Loucy (cell line): ENCODE measurements around the gene KIF4A.

ENCODE experiments used
- H2AFZ ChIP-seq: fragments of 200-600 bp; sonication (generic); 2 replicates; pipeline ENCODE4 v1.6.0; 2016; ENCODE audit warnings: antibody characterized with exemption, mild to moderate bottlenecking, low read length, moderate library complexity
- H3F3A ChIP-seq: fragments of 200-600 bp; 2 replicates; pipeline ENCODE4 v1.6.0; 2016; ENCODE audit warnings: antibody characterized with exemption, low read depth, mild to moderate bottlenecking
- H3K27me3 ChIP-seq: fragments of 200-600 bp; sonication (generic); 2 replicates; pipeline ENCODE4 v1.6.1; 2014; ENCODE audit warnings: low read length, mild to moderate bottlenecking; ENCODE audit not compliant: insufficient read depth, poor library complexity, severe bottlenecking
- H3K36me3 ChIP-seq: fragments of 200-600 bp; sonication (generic); 2 replicates; pipeline ENCODE4 v1.6.1; 2016; ENCODE audit warnings: low read length; ENCODE audit not compliant: insufficient read depth
- H3K4me1 ChIP-seq: fragments of 200-600 bp; sonication (generic); 2 replicates; pipeline ENCODE4 v1.5.1; 2014; ENCODE audit warnings: low read length, mild to moderate bottlenecking; ENCODE audit not compliant: insufficient read depth, poor library complexity, severe bottlenecking
- H3K4me2 ChIP-seq: fragments of 200-600 bp; sonication (generic); 2 replicates; pipeline ENCODE4 v1.6.0; 2014; ENCODE audit warnings: antibody characterized with exemption, low read length, low read depth, mild to moderate bottlenecking; ENCODE audit not compliant: poor library complexity, severe bottlenecking
- H3K4me3 ChIP-seq: fragments of 200-600 bp; sonication (generic); 2 replicates; pipeline ENCODE4 v1.5.1; 2014; ENCODE audit warnings: low read length, mild to moderate bottlenecking, mixed read lengths; ENCODE audit not compliant: poor library complexity, severe bottlenecking
- H3K79me2 ChIP-seq: fragments of 200-600 bp; sonication (generic); 2 replicates; pipeline ENCODE4 v1.6.1; 2014; ENCODE audit warnings: low read length; ENCODE audit not compliant: insufficient read depth
- H3K9ac ChIP-seq: fragments of 200-600 bp; sonication (generic); 2 replicates; pipeline ENCODE4 v1.6.0; 2014; ENCODE audit warnings: mild to moderate bottlenecking, low read depth, low read length, moderate library complexity; ENCODE audit not compliant: poor library complexity, severe bottlenecking
- H3K9me2 ChIP-seq: fragments of 200-600 bp; sonication (generic); replicated peaks from 2 replicates; pipeline ENCODE4 v1.6.1; 2016; ENCODE audit warnings: low read depth, low read length, mixed read lengths
- H3K9me3 ChIP-seq: fragments of 200-600 bp; sonication (generic); 2 replicates; pipeline ENCODE4 v1.6.1; 2014; ENCODE audit warnings: mild to moderate bottlenecking, antibody characterized with exemption, low read length, low read depth; ENCODE audit not compliant: insufficient read depth
- H4K20me1 ChIP-seq: fragments of 200-600 bp; sonication (generic); 2 replicates; pipeline ENCODE4 v1.6.0; 2014; ENCODE audit warnings: antibody characterized with exemption, low read length, mild to moderate bottlenecking; ENCODE audit not compliant: insufficient read depth, poor library complexity, severe bottlenecking
- CTCF ChIP-seq: fragments of 200-600 bp; sonication (generic); conservative IDR thresholded peaks from 2 replicates; pipeline ENCODE4 v1.5.1; 2014; ENCODE audit warnings: mild to moderate bottlenecking, antibody characterized with exemption, low read length
- EZH2phosphoT487 ChIP-seq: fragments of 200-600 bp; IDR thresholded peaks from 2 replicates; pipeline ENCODE4 v1.6.1; 2018; ENCODE audit warnings: antibody characterized with exemption, mild to moderate bottlenecking, moderate library complexity, borderline replicate concordance

KIF4A gene

GRCh38 chrX:70244881-70245280 lies 45.0 kb upstream of the KIF4A start:
- no peak overlapping the region for H3K4me3 ChIP-seq
- H3K9me2 ChIP-seq = no peaks in the 10 kb centered on the region
- H4K20me1 ChIP-seq = no peaks in the 10 kb centered on the region
- no peaks in the 10 kb centered on the region for H3K36me3 ChIP-seq
- H3K79me2 ChIP-seq = no peaks in the 10 kb centered on the region
- no peaks in the 10 kb centered on the region for H3F3A ChIP-seq
- TF ChIP-seq EZH2phosphoT487 = no peak
- no peak for TF ChIP-seq CTCF
- no peaks in the 10 kb centered on the region for H3K4me1 ChIP-seq
- H3K9ac ChIP-seq = no peak overlapping the region
- no peaks in the 10 kb centered on the region for H3K27me3 ChIP-seq
- no peak overlapping the region for H3K4me2 ChIP-seq
- H2AFZ ChIP-seq = no peak overlapping the region
- H3K9me3 ChIP-seq = no peaks in the 10 kb centered on the region

GRCh38 chrX:70247252-70247651 lies 42.7 kb upstream of the KIF4A start:
- Histone ChIP-seq H3K79me2 (no peaks in the 10 kb centered on the region), H3F3A (no peaks in the 10 kb centered on the region), H3K9ac (no peak overlapping the region), H4K20me1 (no peaks in the 10 kb centered on the region), H3K4me1 (no peaks in the 10 kb centered on the region), H3K9me2 (no peaks in the 10 kb centered on the region), H3K9me3 (no peaks in the 10 kb centered on the region), H3K4me3 (no peak overlapping the region), H3K27me3 (no peaks in the 10 kb centered on the region), H3K4me2 (no peak overlapping the region), H3K36me3 (no peaks in the 10 kb centered on the region), H2AFZ (no peak overlapping the region)
- TF ChIP-seq CTCF = no peak
- no peak for TF ChIP-seq EZH2phosphoT487

- Histone ChIP-seq H3K4me3 (no peak overlapping the region), H3K9me3 (no peaks in the 10 kb centered on the region), H2AFZ (no peak overlapping the region)
Measured at GRCh38 chrX:70252491-70252890, 37.4 kb upstream of the KIF4A start.

More at GRCh38 chrX:70252491-70252890, 37.4 kb upstream of the KIF4A start:
- Histone ChIP-seq H3K27me3 (no peaks in the 10 kb centered on the region), H3F3A (no peaks in the 10 kb centered on the region), H3K36me3 (no peaks in the 10 kb centered on the region), H3K79me2 (no peaks in the 10 kb centered on the region), H4K20me1 (no peaks in the 10 kb centered on the region), H3K4me1 (no peaks in the 10 kb centered on the region), H3K9ac (no peak overlapping the region), H3K9me2 (no peaks in the 10 kb centered on the region), H3K4me2 (no peak overlapping the region)
- TF ChIP-seq CTCF (no peak), EZH2phosphoT487 (no peak)
